GM23248 (cell line): ENCODE data around the gene TUBG2. TPM values are rescaled to one million over a fixed set of nuclear protein-coding genes. Genes with fewer than 3 reads are reported as not detected.

Source experiments
- DNase-seq: peaks from one replicate; pipeline ENCODE4 v3.0.0-alpha.2; 2015
- H2AFZ ChIP-seq: fragments of 200-600 bp; sonication (generic); 2 replicates; pipeline ENCODE4 v1.6.1; 2016; ENCODE audit warnings: antibody characterized with exemption
- H3F3A ChIP-seq: fragments of 200-600 bp; sonication (generic); 2 replicates; pipeline ENCODE4 v1.6.1; 2016; ENCODE audit warnings: mild to moderate bottlenecking, antibody characterized with exemption, mixed run types; ENCODE audit not compliant: insufficient read depth
- H3K27ac ChIP-seq: fragments of 200-600 bp; sonication (generic); 2 replicates; pipeline ENCODE4 v1.5.1; 2016; ENCODE audit warnings: mild to moderate bottlenecking
- H3K27me3 ChIP-seq: fragments of 200-600 bp; sonication (generic); replicated peaks from 2 replicates; pipeline ENCODE4 v1.6.1; 2016; ENCODE audit warnings: mild to moderate bottlenecking; ENCODE audit not compliant: insufficient read depth
- H3K36me3 ChIP-seq: fragments of 200-600 bp; sonication (generic); 2 replicates; pipeline ENCODE4 v1.6.1; 2016; ENCODE audit warnings: low read depth, mild to moderate bottlenecking
- H3K4me1 ChIP-seq: fragments of 200-600 bp; sonication (generic); 2 replicates; pipeline ENCODE4 v1.6.1; 2016; ENCODE audit warnings: mild to moderate bottlenecking; ENCODE audit not compliant: insufficient read depth
- H3K4me2 ChIP-seq: fragments of 200-600 bp; sonication (generic); one replicate; pipeline ENCODE4 v1.6.1; 2016; ENCODE audit warnings: mild to moderate bottlenecking; ENCODE audit not compliant: unreplicated experiment
- H3K4me3 ChIP-seq: fragments of 200-600 bp; sonication (generic); 2 replicates; pipeline ENCODE4 v1.5.1; 2016; ENCODE audit warnings: mild to moderate bottlenecking
- H3K79me2 ChIP-seq: fragments of 200-600 bp; sonication (generic); 2 replicates; pipeline ENCODE4 v1.6.1; 2016; ENCODE audit warnings: mild to moderate bottlenecking; ENCODE audit not compliant: insufficient read depth
- H3K9ac ChIP-seq: fragments of 200-600 bp; sonication (generic); 2 replicates; pipeline ENCODE4 v1.6.1; 2016; ENCODE audit warnings: mild to moderate bottlenecking
- H3K9me2 ChIP-seq: fragments of 200-600 bp; sonication (generic); 2 replicates; pipeline ENCODE4 v1.6.1; 2016; ENCODE audit warnings: mixed run types, mild to moderate bottlenecking, moderate library complexity; ENCODE audit not compliant: insufficient read depth
- H3K9me3 ChIP-seq: fragments of 200-600 bp; sonication (generic); one replicate; pipeline ENCODE4 v1.6.1; 2017; ENCODE audit warnings: low read depth
- H4K20me1 ChIP-seq: fragments of 200-600 bp; sonication (generic); 2 replicates; pipeline ENCODE4 v1.6.0; 2016; ENCODE audit not compliant: insufficient read depth
- EZH2 ChIP-seq: fragments of 200-600 bp; sonication (generic); IDR thresholded peaks from 2 replicates; pipeline ENCODE4 v1.6.1; 2018; ENCODE audit warnings: antibody characterized with exemption, mild to moderate bottlenecking; ENCODE audit not compliant: insufficient read depth, poor library complexity, severe bottlenecking
- EZH2phosphoT487 ChIP-seq: fragments of 200-600 bp; sonication (generic); IDR thresholded peaks from 2 replicates; pipeline ENCODE4 v1.6.1; 2018; ENCODE audit warnings: antibody characterized with exemption, moderate library complexity, mild to moderate bottlenecking, low read depth; ENCODE audit not compliant: insufficient read depth
- WGBS, 2 experiments: methylation state at CpG; one replicate each; pipeline ENCODE4 v1.1.6; 2015 to 2017; ENCODE audit warnings: low lambda C conversion rate in 2 of 2, low coverage in 1 of 2; ENCODE audit errors: missing lambda C conversion rate in 2 of 2; 5-methylcytosine and 5-hydroxymethylcytosine counted together
- in situ Hi-C: fragments of 300-500 bp; cut with MboI; formaldehyde crosslinking; loops from 2 replicates; pipeline ENCODE4 v1.15.0; 2020
- polyA plus RNA-seq: library from polyadenylated mRNA; unstranded; fragments of >200 nt; fragmentation: Nextera tagmentation; extraction: Ambion mirVana; gene quantifications from 2 replicates; pipeline ENCODE4 v1.2.1, GENCODE V29; 2016
- total RNA-seq: library from RNA; depleted of rRNA; stranded (reverse); fragments of >200 nt; shearing (Covaris generic); gene quantifications from 2 replicates; pipeline ENCODE4 v1.2.3, GENCODE V29; 2014

TUBG2 gene
- total and polyA plus RNA-seq, 2 experiments from 2014 or later: 14.4 to 30.9 TPM

DNA sequence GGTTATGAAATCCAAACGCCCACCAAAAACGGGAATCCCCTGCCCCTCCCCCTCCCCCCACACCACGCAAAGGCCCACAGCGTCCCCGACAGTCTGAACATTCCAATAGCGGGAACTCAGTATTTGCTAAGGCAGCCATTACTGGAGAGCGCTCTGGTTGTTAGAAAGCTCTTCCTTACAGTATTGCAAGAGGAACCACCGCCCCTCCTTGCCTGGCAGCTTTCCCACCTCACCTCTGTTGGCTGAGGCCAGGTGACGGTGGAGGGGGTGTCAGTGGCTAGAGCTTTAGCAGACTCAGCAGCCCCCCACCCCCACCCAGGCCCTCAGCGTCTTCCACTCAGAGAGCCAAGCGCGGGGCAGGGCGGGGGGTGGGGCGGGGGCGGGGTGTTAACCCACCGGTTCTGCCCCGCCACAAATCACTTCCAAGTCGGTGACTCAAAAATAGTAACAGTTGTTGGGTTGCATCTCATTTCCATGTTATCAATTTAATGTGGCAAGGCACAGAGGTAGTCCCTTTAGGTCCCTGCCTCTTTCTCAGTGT, 19.9 kb downstream of the TUBG2 start:
- peak; percentile 70 for DNase-seq
- peaks cover 21% of the 10 kb centered on the region for H3F3A ChIP-seq
- H3K4me1 ChIP-seq: peaks cover 37% of the 10 kb centered on the region
- peak overlapping the region; percentile 80 for H3K4me2 ChIP-seq
- no peaks in the 10 kb centered on the region for H3K36me3 ChIP-seq
- peak overlapping the region; percentile 78 for H2AFZ ChIP-seq
- peaks cover 32% of the 10 kb centered on the region for H3K79me2 ChIP-seq
- H3K27me3 ChIP-seq: no peaks in the 10 kb centered on the region
- H4K20me1 ChIP-seq: no peaks in the 10 kb centered on the region
- no peaks in the 10 kb centered on the region for H3K9me3 ChIP-seq
- WGBS, 2 experiments: 5 to 21% methylated on average over 6 to 18 of the region's 18 CpGs
- H3K9ac ChIP-seq: peak overlapping the region; percentile 77
- no peaks in the 10 kb centered on the region for H3K9me2 ChIP-seq
- no peak for TF ChIP-seq EZH2phosphoT487
- no peak for TF ChIP-seq EZH2
- in situ Hi-C loops: no loop called here
- peak overlapping the region; percentile 72 for H3K4me3 ChIP-seq
- H3K27ac ChIP-seq: peak overlapping the region; percentile 85

DNA sequence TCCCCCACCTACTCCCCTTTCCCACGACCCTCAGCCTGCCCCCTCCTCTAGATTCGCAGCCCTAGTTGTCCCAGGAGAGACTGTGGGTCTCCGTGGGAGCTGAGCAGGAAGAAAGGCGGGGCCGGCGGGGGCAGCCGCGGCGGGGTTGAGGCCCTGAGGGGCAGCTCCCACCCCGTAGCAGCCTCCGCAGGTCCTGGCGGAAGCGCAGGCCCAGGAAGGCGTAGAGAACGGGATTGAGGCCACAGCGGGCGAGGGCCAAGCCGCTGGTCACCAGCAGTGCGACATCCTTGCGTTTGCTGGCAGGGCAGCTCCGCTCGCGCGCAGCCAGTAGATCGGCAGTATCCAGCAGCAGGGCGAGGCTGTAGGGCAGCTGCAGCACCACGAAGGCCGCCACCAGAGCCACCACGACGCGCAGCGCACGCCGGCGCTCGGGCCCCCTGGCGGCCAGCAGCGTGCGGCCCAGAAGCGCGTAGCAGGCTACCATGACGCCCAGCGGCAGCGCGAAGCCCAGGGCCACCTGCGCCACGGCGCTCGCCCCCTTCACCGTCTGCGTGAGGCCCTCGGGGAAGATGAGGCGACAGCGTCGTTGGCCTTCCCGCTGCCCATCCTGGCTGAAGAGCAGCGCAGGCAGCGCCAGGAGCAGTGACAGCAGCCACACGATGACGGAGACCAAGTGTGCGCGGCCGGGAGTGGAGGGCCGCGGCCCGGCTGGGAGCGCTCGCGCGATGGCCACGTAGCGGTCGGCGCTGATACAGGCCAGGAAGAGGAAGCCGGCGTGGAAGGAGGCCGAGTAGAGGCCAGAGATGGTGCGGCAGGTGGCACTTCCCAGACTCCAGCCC, 20.6 kb downstream of the TUBG2 start:
- Histone ChIP-seq H3K9ac (peak overlapping the region; percentile 77), H3K4me3 (peak overlapping the region; percentile 37), H3K27ac (peak overlapping the region; percentile 85), H3K9me3 (no peaks in the 10 kb centered on the region), H3K4me2 (peak overlapping the region; percentile 48), H3K4me1 (peaks cover 31% of the 10 kb centered on the region), H3K79me2 (peaks cover 25% of the 10 kb centered on the region), H3F3A (peaks cover 21% of the 10 kb centered on the region), H3K27me3 (no peaks in the 10 kb centered on the region), H4K20me1 (no peaks in the 10 kb centered on the region), H3K36me3 (no peaks in the 10 kb centered on the region), H3K9me2 (no peaks in the 10 kb centered on the region), H2AFZ (peak overlapping the region; percentile 78)
- TF ChIP-seq EZH2 (no peak), EZH2phosphoT487 (no peak)
- 8 to 10% methylated on average over 45 to 62 of the region's 78 CpGs for WGBS, 2 experiments
- peak; percentile 90 for DNase-seq
- in situ Hi-C loops: no loop called here

DNA sequence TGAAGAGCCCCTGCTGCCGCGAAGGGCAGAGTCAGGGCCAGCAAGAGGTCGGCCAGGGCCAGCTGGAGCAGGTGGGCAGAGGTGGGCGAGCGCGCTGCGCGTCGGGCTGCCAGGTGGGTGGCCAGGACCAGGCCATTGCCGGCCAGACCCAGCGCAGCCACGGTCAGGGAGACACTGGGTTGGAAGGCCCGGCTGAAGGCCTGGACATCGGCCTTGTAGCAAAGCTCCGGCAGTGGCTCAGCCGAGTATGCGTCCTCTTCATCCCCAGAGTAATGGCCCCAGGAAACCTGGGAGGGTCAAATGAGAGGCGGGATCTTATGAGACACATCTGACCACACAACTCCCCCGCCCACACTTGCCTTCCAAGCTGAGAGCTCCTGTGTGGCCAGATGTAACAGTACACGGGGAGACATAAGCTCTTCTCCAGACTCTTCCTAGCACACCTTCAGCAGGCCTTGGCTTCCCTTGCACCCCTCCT, 21.3 kb downstream of the TUBG2 start:
- no peak overlapping the region for H3K4me2 ChIP-seq
- TF ChIP-seq EZH2phosphoT487 (no peak), EZH2 (no peak)
- no peaks in the 10 kb centered on the region for H3K27me3 ChIP-seq
- in situ Hi-C loops: no loop called here
- H3K9ac ChIP-seq: no peak overlapping the region; the same call in 1 of the 2 replicates
- no peaks in the 10 kb centered on the region for H3K9me2 ChIP-seq
- H3K9me3 ChIP-seq: no peaks in the 10 kb centered on the region
- WGBS, 2 experiments: 58 to 59% methylated on average over 20 of the region's 20 CpGs
- H3K4me3 ChIP-seq: peak overlapping the region; percentile 37; the same call in 1 of the 2 replicates
- no peaks in the 10 kb centered on the region for H4K20me1 ChIP-seq
- H3F3A ChIP-seq: peaks cover 21% of the 10 kb centered on the region
- DNase-seq: no peak
- H3K79me2 ChIP-seq: peaks cover 19% of the 10 kb centered on the region
- H3K36me3 ChIP-seq: no peaks in the 10 kb centered on the region
- peak overlapping the region; percentile 85 for H3K27ac ChIP-seq
- peak overlapping the region; percentile 78 for H2AFZ ChIP-seq
- H3K4me1 ChIP-seq: peaks cover 26% of the 10 kb centered on the region

GRCh38 chr17:42681976-42682721, 23.1 kb downstream of the TUBG2 start, which contains the start of gene CNTNAP1:
CNTNAP1 (plus strand) TSS chr17:42682531; CDS start chr17:42682830, 299 bp downstream.
- 11 to 13% methylated on average over 19 to 22 of the region's 22 CpGs for WGBS, 2 experiments
- peak; percentile 84 for DNase-seq
- Histone ChIP-seq H3K9ac (peak within 1 kb of the TSS; percentile 74), H3K4me1 (peaks cover 26% of the 10 kb centered on the region), H3F3A (peaks cover 21% of the 10 kb centered on the region), H3K27ac (peak within 1 kb of the TSS; percentile 66), H3K4me2 (peak within 1 kb of the TSS; percentile 71), H3K9me2 (no peaks in the 10 kb centered on the region), H3K79me2 (peaks cover 6% of the 10 kb centered on the region; the same call in 1 of the 2 replicates), H3K27me3 (no peaks in the 10 kb centered on the region), H4K20me1 (no peaks in the 10 kb centered on the region), H3K9me3 (no peaks in the 10 kb centered on the region), H3K36me3 (no peaks in the 10 kb centered on the region), H3K4me3 (peak within 1 kb of the TSS; percentile 79), H2AFZ (peak within 1 kb of the TSS; percentile 87)
- TF ChIP-seq EZH2phosphoT487 (no peak), EZH2 (no peak)
- in situ Hi-C loops: no loop called here
